HepG2 (cell line): Measurements from ENCODE around the gene KRTAP10-2. TPM values are rescaled to one million over a fixed set of nuclear protein-coding genes. Genes with fewer than 3 reads are reported as not detected.

Experiments
- ATAC-seq: fragments of 200-7000 bp; cut with Tn5 transposase; 3 replicates; pipeline ENCODE4 v1.9.1; 2020; ENCODE audit warnings: mild to moderate bottlenecking, moderate library complexity
- BruUV-seq: library from RNA; stranded (reverse); fragments of 400-500 nt; replicated peaks from 2 replicates; lab custom pipeline; 2021; lab: Mats Ljungman, UMichigan
- CTCF ChIA-PET: fragments of 300-600 bp; formaldehyde crosslinking; extraction: SDS; loops from one replicate; lab custom pipeline; 2021; ENCODE audit warnings: low total read pairs, inconsistent platforms, low intra/inter-chr PET ratio; lab: Yijun Ruan, JAX
- POLR2A ChIA-PET: fragments of 350-600 bp; sonication (Branson Sonifier 250); formaldehyde crosslinking; loops from one replicate; lab custom pipeline; 2020; ENCODE audit warnings: antibody characterized with exemption, inconsistent platforms; lab: Yijun Ruan, JAX
- DNase-seq: peaks from one replicate; pipeline ENCODE4 v3.0.0-alpha.2; 2015; ENCODE audit warnings: low spot score
- FAIRE-seq: peaks from 3 replicates; lab custom pipeline; 2011; peaks lifted over from hg19 to GRCh38; lab: Jason Lieb, UNC
- H2AFZ ChIP-seq: one replicate; pipeline ENCODE4 v1.6.1; 2011; ENCODE audit warnings: low read length, inconsistent platforms
- H3K27ac ChIP-seq: fragments of 300-600 bp; 3 replicates; pipeline ENCODE4 v1.8.0; 2011; ENCODE audit warnings: mixed run types, mild to moderate bottlenecking, mixed read lengths, low read length, inconsistent platforms; ENCODE audit not compliant: insufficient read depth; ENCODE audit errors: extremely low read length
- H3K27me3 ChIP-seq, 2 experiments: fragments of 200-600 bp in 1 of 2; 2 replicates in 1 of 2; 3 replicates in 1 of 2; pipeline versions ENCODE4 v1.6.0 to v1.8.0; 2011; ENCODE audit warnings: low read length in 2 of 2, mild to moderate bottlenecking in 2 of 2, moderate library complexity in 2 of 2, inconsistent platforms in 1 of 2; ENCODE audit not compliant: insufficient read depth in 2 of 2, control insufficient read depth in 1 of 2
- H3K36me3 ChIP-seq, 2 experiments: fragments of 200-600 bp in 1 of 2; replicated peaks in 1 of 2; 2 replicates in 1 of 2; 3 replicates in 1 of 2; pipeline versions ENCODE4 v1.5.1 to v1.8.0; 2011; ENCODE audit warnings: low read length in 2 of 2, inconsistent platforms in 1 of 2; ENCODE audit not compliant: insufficient read depth in 2 of 2, control insufficient read depth in 1 of 2
- H3K4me1 ChIP-seq: 2 replicates; pipeline ENCODE4 v1.5.1; 2012; ENCODE audit warnings: low read length, inconsistent platforms; ENCODE audit not compliant: insufficient read depth
- H3K4me2 ChIP-seq: 2 replicates; pipeline ENCODE4 v1.6.0; 2011; ENCODE audit warnings: low read depth, low read length, inconsistent platforms
- H3K4me3 ChIP-seq, 3 experiments: fragments of 200-600 bp in 1 of 3; sonication (generic), shearing (Covaris generic) in 1 of 3; replicated peaks in 1 of 3; 2 replicates each; pipeline ENCODE4 v1.5.1; 2011 to 2016; ENCODE audit warnings: low read length in 3 of 3, inconsistent platforms in 2 of 3, low read depth in 2 of 3, mild to moderate bottlenecking in 2 of 3, control low read depth in 1 of 3, mixed read lengths in 1 of 3; ENCODE audit not compliant: insufficient read depth in 1 of 3
- H3K79me2 ChIP-seq: one replicate; pipeline ENCODE4 v1.6.1; 2011; ENCODE audit warnings: low read length, inconsistent platforms; ENCODE audit not compliant: insufficient read depth
- H3K9ac ChIP-seq: 2 replicates; pipeline ENCODE4 v1.6.0; 2011; ENCODE audit warnings: mild to moderate bottlenecking, low read depth, low read length, inconsistent platforms; ENCODE audit not compliant: insufficient read depth
- H3K9me3 ChIP-seq: 2 replicates; pipeline ENCODE4 v1.5.1; 2012; ENCODE audit warnings: mild to moderate bottlenecking, low read length
- H4K20me1 ChIP-seq: 2 replicates; pipeline ENCODE4 v1.6.0; 2011; ENCODE audit warnings: inconsistent platforms, mild to moderate bottlenecking, low read length, moderate library complexity; ENCODE audit not compliant: insufficient read depth
- ARNTL ChIP-seq: sonication (generic); formaldehyde crosslinking; IDR thresholded peaks from 2 replicates; pipeline ENCODE4 v1.4.0; 2020; ENCODE audit warnings: mild to moderate bottlenecking, missing genetic modification reagents
- PHF20 ChIP-seq: sonication (generic); formaldehyde crosslinking; IDR thresholded peaks from 2 replicates; pipeline ENCODE4 v1.5.0; 2020; ENCODE audit warnings: mild to moderate bottlenecking, missing genetic modification reagents
- XRCC5 ChIP-seq: fragments of 200-400 bp; formaldehyde crosslinking; optimal IDR thresholded peaks from 2 replicates; pipeline ENCODE3; 2017; ENCODE audit warnings: mild to moderate bottlenecking, low read length
- ZFP90 ChIP-seq: sonication (generic); formaldehyde crosslinking; IDR thresholded peaks from 2 replicates; pipeline ENCODE4 v1.8.0; 2022; ENCODE audit warnings: missing genetic modification reagents, mild to moderate bottlenecking, inconsistent platforms, borderline replicate concordance
- ZFP91 ChIP-seq: sonication (generic); formaldehyde crosslinking; IDR thresholded peaks from 2 replicates; pipeline ENCODE4 v1.9.0; 2022; ENCODE audit warnings: missing genetic modification reagents, mild to moderate bottlenecking, borderline replicate concordance
- ZNF30 ChIP-seq: sonication (generic); formaldehyde crosslinking; IDR thresholded peaks from 2 replicates; pipeline ENCODE4 v1.5.0; 2020; ENCODE audit warnings: mild to moderate bottlenecking, missing genetic modification reagents
- ZNF431 ChIP-seq: sonication (generic); formaldehyde crosslinking; IDR thresholded peaks from 2 replicates; pipeline ENCODE4 v1.9.0; 2022; ENCODE audit warnings: missing genetic modification reagents, low read depth, mild to moderate bottlenecking, borderline replicate concordance
- ZNF556 ChIP-seq: sonication (generic); formaldehyde crosslinking; IDR thresholded peaks from 2 replicates; pipeline ENCODE4 v1.4.0; 2020; ENCODE audit warnings: mild to moderate bottlenecking, missing genetic modification reagents, borderline replicate concordance
- ZNF598 ChIP-seq: sonication (generic); formaldehyde crosslinking; IDR thresholded peaks from 2 replicates; pipeline ENCODE4 v1.5.1; 2020; ENCODE audit warnings: mild to moderate bottlenecking, missing genetic modification reagents, borderline replicate concordance
- WGBS: methylation state at CpG from one replicate; pipeline ENCODE4 v1.1.6; 2017; ENCODE audit warnings: low lambda C conversion rate; 5-methylcytosine and 5-hydroxymethylcytosine counted together
- in situ Hi-C: cut with HindIII; loops from 2 replicates; pipeline ENCODE4 v1.10.0; 2017; ENCODE audit warnings: low pct_unique_long_range_greater_than_20kb; ENCODE audit not compliant: extremely low pct_ligation_motif_present
- intact Hi-C: fragments of 100-400 bp; cut with micrococcal nuclease; formaldehyde crosslinking; loops from one replicate; pipeline ENCODE4 v1.10.0; 2022; ENCODE audit not compliant: unreplicated experiment
- polyA plus RNA-seq, 8 experiments: library from polyadenylated mRNA; depleted of rRNA in 3 of 8; stranded (reverse) in 7 of 8; unstranded in 1 of 8; fragments of >200 nt; fragmentation: Illumina TruSeq in 4 of 8; extraction: Trizol in 4 of 8; gene quantifications; 2 replicates each; pipeline versions ENCODE4 v1.2.1 to v1.2.3, GENCODE V29; 2011 to 2016; ENCODE audit warnings: low read depth in 4 of 8, missing spikeins in 1 of 8, mixed read lengths in 1 of 8; ENCODE audit not compliant: insufficient read depth in 1 of 8
- total RNA-seq, 5 experiments: library from RNA; depleted of rRNA; stranded (reverse); fragments of >200 nt; fragmentation: Illumina TruSeq; extraction: Trizol; gene quantifications; 2 replicates each; pipeline ENCODE4 v1.2.3, GENCODE V29; 2016; ENCODE audit warnings: low read depth in 1 of 5
- TF ChIP-seq, protein P1 (sequence below): sonication (generic); formaldehyde crosslinking; IDR thresholded peaks from 2 replicates; pipeline ENCODE4 v1.4.0; 2020; ENCODE audit warnings: mild to moderate bottlenecking, missing genetic modification reagents
- TF ChIP-seq, protein P2 (sequence below): sonication (generic); formaldehyde crosslinking; IDR thresholded peaks from 2 replicates; pipeline ENCODE4 v1.4.0; 2020; ENCODE audit warnings: missing genetic modification reagents, borderline replicate concordance
- TF ChIP-seq, protein P3 (sequence below): sonication (generic); formaldehyde crosslinking; IDR thresholded peaks from 2 replicates; pipeline ENCODE4 v1.5.0; 2020; ENCODE audit warnings: missing genetic modification reagents

The KRTAP10-2 gene
- total and polyA plus RNA-seq, 2 of the 13 experiments (the other 11 are each of a cell fraction or from before 2014, with no cell fraction given) = not detected

GRCh38 chr21:44576025-44576420 lies 24.7 kb upstream of the KRTAP10-2 start:
- POLR2A ChIA-PET = no interaction called here

More at GRCh38 chr21:44576025-44576420, 24.7 kb upstream of the KRTAP10-2 start:
- FAIRE-seq = no peak
- no peak overlapping the region for H3K4me3 ChIP-seq
- intact Hi-C loops = no loop called here
- no peak for ATAC-seq
- no peak overlapping the region for H3K27ac ChIP-seq
- in situ Hi-C loops = no loop called here
- H3K36me3 ChIP-seq = no peaks in the 10 kb centered on the region
- H3K27me3 ChIP-seq = no peaks in the 10 kb centered on the region
- CTCF ChIA-PET = no interaction called here
- no peak for TF ChIP-seq PHF20 (CRISPR knock-in tag)
- no peak for TF ChIP-seq ZNF598
- no peak for TF ChIP-seq ZFP91 (CRISPR knock-in tag)
- no peak for TF ChIP-seq ZNF30 (CRISPR knock-in tag)
- no peak for TF ChIP-seq ARNTL (CRISPR knock-in tag)
- no peak for TF ChIP-seq XRCC5
- no peak for TF ChIP-seq ZFP90 (CRISPR knock-in tag)
- no peak for TF ChIP-seq ZNF431 (CRISPR knock-in tag)
- TF ChIP-seq, protein P1, sequence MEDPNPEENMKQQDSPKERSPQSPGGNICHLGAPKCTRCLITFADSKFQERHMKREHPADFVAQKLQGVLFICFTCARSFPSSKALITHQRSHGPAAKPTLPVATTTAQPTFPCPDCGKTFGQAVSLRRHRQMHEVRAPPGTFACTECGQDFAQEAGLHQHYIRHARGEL (CRISPR knock-in tag) = no peak
- TF ChIP-seq ZNF556 (CRISPR knock-in tag) = no peak
- TF ChIP-seq, protein P2, sequence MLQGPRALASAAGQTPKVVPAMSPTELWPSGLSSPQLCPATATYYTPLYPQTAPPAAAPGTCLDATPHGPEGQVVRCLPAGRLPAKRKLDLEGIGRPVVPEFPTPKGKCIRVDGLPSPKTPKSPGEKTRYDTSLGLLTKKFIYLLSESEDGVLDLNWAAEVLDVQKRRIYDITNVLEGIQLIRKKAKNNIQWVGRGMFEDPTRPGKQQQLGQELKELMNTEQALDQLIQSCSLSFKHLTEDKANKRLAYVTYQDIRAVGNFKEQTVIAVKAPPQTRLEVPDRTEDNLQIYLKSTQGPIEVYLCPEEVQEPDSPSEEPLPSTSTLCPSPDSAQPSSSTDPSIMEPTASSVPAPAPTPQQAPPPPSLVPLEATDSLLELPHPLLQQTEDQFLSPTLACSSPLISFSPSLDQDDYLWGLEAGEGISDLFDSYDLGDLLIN (CRISPR knock-in tag) = no peak
- TF ChIP-seq, protein P3, sequence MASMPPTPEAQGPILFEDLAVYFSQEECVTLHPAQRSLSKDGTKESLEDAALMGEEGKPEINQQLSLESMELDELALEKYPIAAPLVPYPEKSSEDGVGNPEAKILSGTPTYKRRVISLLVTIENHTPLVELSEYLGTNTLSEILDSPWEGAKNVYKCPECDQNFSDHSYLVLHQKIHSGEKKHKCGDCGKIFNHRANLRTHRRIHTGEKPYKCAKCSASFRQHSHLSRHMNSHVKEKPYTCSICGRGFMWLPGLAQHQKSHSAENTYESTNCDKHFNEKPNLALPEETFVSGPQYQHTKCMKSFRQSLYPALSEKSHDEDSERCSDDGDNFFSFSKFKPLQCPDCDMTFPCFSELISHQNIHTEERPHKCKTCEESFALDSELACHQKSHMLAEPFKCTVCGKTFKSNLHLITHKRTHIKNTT (CRISPR knock-in tag) = no peak
- 83% methylated on average over 8 of the region's 10 CpGs for WGBS
- no peak for DNase-seq
- no TSS peak for BruUV-seq
- H4K20me1 ChIP-seq = no peaks in the 10 kb centered on the region
- peaks cover 12% of the 10 kb centered on the region for H3K9me3 ChIP-seq
- peaks cover 32% of the 10 kb centered on the region for H3K4me1 ChIP-seq
- no peak overlapping the region for H3K9ac ChIP-seq
- H3K79me2 ChIP-seq = no peaks in the 10 kb centered on the region
- H2AFZ ChIP-seq = no peak overlapping the region
- no peak overlapping the region for H3K4me2 ChIP-seq
